Activated CD8-positive, alpha-beta T cell treated with anti-CD3 and anti-CD28 coated beads for 36 hours (primary cell): ENCODE data around the gene ZNF280D. TPM values are rescaled to one million over a fixed set of nuclear protein-coding genes. Genes with fewer than 3 reads are reported as not detected.
"Not testable (repeated sequence)": the region's sequence is repeated elsewhere in the genome, so short reads cannot be mapped to it uniquely, and the experiment has no call there.

ENCODE experiments used
- ATAC-seq: fragments of 200-7000 bp; cut with Tn5 transposase; one replicate; pipeline ENCODE4 v1.10.0; 2021; ENCODE audit warnings: mild to moderate bottlenecking, moderate library complexity
- CTCF ChIA-PET: fragments of 350-600 bp; sonication (Branson Sonifier 250); formaldehyde crosslinking; loops from one replicate; lab custom pipeline; 2021; ENCODE audit warnings: antibody characterized with exemption; lab: Charles Lee
- POLR2A ChIA-PET: fragments of 350-600 bp; sonication (Branson Sonifier 250); formaldehyde crosslinking; loops from one replicate; lab custom pipeline; 2021; ENCODE audit warnings: antibody characterized with exemption; lab: Charles Lee
- DNase-seq: peaks from one replicate; pipeline ENCODE4 v3.0.0-alpha.2; 2020
- H3K27ac Mint-ChIP-seq: one replicate; pipeline ENCODE4 v1.8.0; 2021; ENCODE audit warnings: mild to moderate bottlenecking, mixed read lengths
- H3K27me3 Mint-ChIP-seq: one replicate; pipeline ENCODE4 v1.8.0; 2021; ENCODE audit warnings: mixed read lengths
- H3K36me3 Mint-ChIP-seq: one replicate; pipeline ENCODE4 v1.8.0; 2021; ENCODE audit warnings: low read depth, mixed read lengths
- H3K4me1 Mint-ChIP-seq: one replicate; pipeline ENCODE4 v1.8.0; 2021; ENCODE audit warnings: low read depth, mixed read lengths
- H3K4me3 Mint-ChIP-seq: one replicate; pipeline ENCODE4 v1.8.0; 2021; ENCODE audit warnings: mild to moderate bottlenecking, moderate library complexity, mixed read lengths
- H3K9me3 Mint-ChIP-seq: one replicate; pipeline ENCODE4 v1.8.0; 2021; ENCODE audit warnings: mixed read lengths
- intact Hi-C: fragments of 100-400 bp; cut with micrococcal nuclease; formaldehyde crosslinking; loops from one replicate; pipeline ENCODE4 v1.10.0; 2022
- total RNA-seq, 2 experiments: library from RNA; stranded (reverse); gene quantifications; one replicate each; pipeline ENCODE4 v1.2.3, GENCODE V29; 2021
- TF ChIP-seq, protein P1 (sequence below): fragments of 200-600 bp; IDR thresholded peaks from one replicate; pipeline ENCODE4 v1.8.0; 2022; ENCODE audit warnings: antibody characterized with exemption, mild to moderate bottlenecking

ZNF280D gene, protein sequence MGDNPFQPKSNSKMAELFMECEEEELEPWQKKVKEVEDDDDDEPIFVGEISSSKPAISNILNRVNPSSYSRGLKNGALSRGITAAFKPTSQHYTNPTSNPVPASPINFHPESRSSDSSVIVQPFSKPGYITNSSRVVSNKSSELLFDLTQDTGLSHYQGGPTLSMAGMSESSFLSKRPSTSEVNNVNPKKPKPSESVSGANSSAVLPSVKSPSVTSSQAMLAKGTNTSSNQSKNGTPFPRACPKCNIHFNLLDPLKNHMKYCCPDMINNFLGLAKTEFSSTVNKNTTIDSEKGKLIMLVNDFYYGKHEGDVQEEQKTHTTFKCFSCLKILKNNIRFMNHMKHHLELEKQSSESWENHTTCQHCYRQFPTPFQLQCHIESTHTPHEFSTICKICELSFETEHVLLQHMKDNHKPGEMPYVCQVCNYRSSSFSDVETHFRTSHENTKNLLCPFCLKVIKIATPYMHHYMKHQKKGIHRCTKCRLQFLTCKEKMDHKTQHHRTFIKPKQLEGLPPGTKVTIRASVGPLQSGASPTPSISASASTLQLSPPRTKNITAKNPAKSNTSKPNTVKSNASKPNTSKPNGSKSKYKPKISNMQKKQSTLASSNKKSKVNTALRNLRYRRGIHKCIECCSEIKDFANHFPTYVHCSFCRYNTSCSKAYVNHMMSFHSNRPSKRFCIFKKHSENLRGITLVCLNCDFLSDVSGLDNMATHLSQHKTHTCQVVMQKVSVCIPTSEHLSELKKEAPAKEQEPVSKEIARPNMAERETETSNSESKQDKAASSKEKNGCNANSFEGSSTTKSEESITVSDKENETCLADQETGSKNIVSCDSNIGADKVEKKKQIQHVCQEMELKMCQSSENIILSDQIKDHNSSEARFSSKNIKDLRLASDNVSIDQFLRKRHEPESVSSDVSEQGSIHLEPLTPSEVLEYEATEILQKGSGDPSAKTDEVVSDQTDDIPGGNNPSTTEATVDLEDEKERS
- 10 to 100 TPM; 16.2 to 17.0 TPM for total RNA-seq

DNA sequence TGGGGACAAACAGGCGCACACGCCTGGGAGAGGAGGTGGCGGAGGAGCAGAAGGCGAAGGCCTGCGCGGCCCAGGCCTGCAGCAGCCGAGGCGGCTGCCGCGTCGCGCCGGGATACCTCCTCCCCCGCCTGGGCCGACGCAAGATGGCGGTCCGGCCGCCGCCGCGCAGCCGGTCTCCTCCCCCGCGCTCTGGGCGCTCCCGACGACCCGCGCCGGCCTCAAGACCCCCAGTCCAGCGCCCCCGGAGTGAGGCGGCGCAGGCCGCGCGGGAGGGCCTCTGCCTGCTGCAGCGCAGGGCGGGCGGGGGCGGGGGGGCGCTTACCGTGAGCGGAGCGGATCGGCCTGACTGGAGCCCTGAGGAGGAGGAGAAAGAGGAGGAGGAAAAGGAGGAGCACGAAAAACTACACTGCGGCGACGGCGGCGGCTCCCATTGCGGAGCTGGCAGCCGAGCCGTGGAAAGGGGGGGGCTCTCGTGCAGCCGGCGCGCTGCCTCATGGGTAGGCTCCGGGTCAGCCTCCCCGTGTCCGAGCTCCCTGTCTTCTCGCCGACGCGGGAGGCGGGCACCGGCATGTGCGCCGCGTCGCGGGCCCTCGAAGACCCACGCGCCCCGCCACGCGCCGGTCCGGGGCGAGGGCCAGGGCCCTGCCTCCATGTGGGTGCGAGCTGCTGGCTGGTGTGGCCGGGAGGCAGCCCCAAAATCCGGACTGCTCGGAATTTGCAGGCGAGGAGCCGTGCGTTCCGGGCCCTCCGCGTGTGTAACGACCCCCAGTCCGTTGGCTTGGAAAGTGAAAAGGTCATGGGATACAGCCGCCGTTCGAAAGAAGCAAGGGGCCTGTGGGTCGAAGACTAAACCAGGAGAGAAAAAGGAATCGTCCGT is at the start of gene ZNF280D:
Gene ZNF280D (minus strand): TSS at position 374 of the 877 bp plus-strand sequence. CDS start 26,400 bp downstream, outside the sequence.
- intact Hi-C loops, result loop anchor here (5.0 kb wide), 1 partner anchor 134 kb away; no protein-coding TSS in a partner anchor
- Mint-ChIP-seq H3K27me3 (no peaks in the 10 kb centered on the region), H3K36me3 (peaks cover 5% of the 10 kb centered on the region), H3K27ac (peak within 1 kb of the TSS; percentile 97), H3K4me3 (peak within 1 kb of the TSS; percentile 94), H3K4me1 (peaks cover 30% of the 10 kb centered on the region), H3K9me3 (peaks cover 4% of the 10 kb centered on the region)
- TF ChIP-seq, protein P1, sequence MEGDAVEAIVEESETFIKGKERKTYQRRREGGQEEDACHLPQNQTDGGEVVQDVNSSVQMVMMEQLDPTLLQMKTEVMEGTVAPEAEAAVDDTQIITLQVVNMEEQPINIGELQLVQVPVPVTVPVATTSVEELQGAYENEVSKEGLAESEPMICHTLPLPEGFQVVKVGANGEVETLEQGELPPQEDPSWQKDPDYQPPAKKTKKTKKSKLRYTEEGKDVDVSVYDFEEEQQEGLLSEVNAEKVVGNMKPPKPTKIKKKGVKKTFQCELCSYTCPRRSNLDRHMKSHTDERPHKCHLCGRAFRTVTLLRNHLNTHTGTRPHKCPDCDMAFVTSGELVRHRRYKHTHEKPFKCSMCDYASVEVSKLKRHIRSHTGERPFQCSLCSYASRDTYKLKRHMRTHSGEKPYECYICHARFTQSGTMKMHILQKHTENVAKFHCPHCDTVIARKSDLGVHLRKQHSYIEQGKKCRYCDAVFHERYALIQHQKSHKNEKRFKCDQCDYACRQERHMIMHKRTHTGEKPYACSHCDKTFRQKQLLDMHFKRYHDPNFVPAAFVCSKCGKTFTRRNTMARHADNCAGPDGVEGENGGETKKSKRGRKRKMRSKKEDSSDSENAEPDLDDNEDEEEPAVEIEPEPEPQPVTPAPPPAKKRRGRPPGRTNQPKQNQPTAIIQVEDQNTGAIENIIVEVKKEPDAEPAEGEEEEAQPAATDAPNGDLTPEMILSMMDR, result no peak
- CTCF ChIA-PET, result interaction anchor here (0.8 to 1.4 kb wide), 4 partner anchors 11 to 573 kb away, joined by 3 to 6 read pairs (median 3); no protein-coding TSS in a partner anchor
- POLR2A ChIA-PET, result interaction anchor here (0.9 to 1.5 kb wide), 5 partner anchors 13 to 90 kb away, joined by 3 to 7 read pairs (median 4); no protein-coding TSS in a partner anchor
- DNase-seq (peak; percentile 80), ATAC-seq (peak; percentile 86)

DNA sequence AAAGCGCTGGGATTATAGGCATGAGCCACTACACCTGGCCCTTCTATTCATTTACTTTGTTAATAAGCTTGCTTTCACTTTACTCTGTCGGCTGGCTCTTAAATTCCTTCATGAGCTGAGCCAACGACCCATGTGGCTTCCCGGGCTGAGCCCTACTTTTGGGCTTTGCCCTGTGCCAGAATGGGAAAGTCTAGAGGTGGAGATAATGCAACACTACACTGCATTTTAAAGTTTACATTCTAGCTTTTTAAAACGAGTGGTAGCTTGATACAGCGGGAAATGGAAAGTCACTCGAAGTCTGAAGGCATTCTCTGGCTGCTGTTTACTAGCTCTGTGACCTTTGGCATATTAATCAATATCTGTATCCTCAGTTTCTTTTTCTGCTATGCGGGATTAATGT is 49.0 kb upstream of the ZNF280D start:
- H3K4me3 Mint-ChIP-seq, result no peak overlapping the region
- ATAC-seq (no peak), DNase-seq (no peak)
- ChIA-PET CTCF (interaction anchor here (0.8 kb wide), 1 partner anchor 26 kb away, joined by 3 read pairs; no protein-coding TSS in a partner anchor), POLR2A (interaction anchor here (1.6 kb wide), 1 partner anchor 48 kb away, joined by 4 read pairs; the partner anchor contains the start of gene ZNF280D)
- TF ChIP-seq, protein P1, result no peak
- intact Hi-C loops, result no loop called here
- H3K4me1 Mint-ChIP-seq, result peaks cover 18% of the 10 kb centered on the region
- peaks cover 4% of the 10 kb centered on the region for H3K9me3 Mint-ChIP-seq
- H3K36me3 Mint-ChIP-seq, result peaks cover 4% of the 10 kb centered on the region
- peaks cover 2% of the 10 kb centered on the region for H3K27me3 Mint-ChIP-seq
- no peak overlapping the region for H3K27ac Mint-ChIP-seq

DNA sequence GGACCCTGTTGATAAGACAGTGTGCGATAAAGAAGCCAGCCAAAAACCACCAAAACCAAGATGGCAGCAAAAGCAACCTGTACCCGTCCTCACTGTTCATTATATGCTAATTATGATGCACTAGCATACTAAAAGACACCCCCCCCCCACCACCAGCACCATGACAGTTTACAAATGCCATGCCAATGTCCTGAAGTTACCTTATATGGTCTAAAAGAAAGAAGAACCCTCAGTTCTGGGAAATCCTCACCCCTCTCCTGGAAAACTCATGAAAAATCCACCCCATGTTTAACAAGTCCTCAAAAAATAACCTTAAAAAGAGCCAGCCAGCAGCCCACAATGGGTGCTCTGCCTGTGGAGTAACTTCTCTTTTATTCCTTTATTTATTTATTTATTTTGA is 48.4 kb upstream of the ZNF280D start:
- Mint-ChIP-seq H3K27ac (no peak overlapping the region), H3K4me1 (peaks cover 12% of the 10 kb centered on the region), H3K36me3 (peaks cover 4% of the 10 kb centered on the region), H3K27me3 (peaks cover 2% of the 10 kb centered on the region), H3K4me3 (no peak overlapping the region), H3K9me3 (peaks cover 4% of the 10 kb centered on the region)
- ChIA-PET POLR2A (no interaction called here), CTCF (no interaction called here)
- intact Hi-C loops, result no loop called here
- ATAC-seq (no peak), DNase-seq (no peak)
- TF ChIP-seq, protein P1, result no peak

DNA sequence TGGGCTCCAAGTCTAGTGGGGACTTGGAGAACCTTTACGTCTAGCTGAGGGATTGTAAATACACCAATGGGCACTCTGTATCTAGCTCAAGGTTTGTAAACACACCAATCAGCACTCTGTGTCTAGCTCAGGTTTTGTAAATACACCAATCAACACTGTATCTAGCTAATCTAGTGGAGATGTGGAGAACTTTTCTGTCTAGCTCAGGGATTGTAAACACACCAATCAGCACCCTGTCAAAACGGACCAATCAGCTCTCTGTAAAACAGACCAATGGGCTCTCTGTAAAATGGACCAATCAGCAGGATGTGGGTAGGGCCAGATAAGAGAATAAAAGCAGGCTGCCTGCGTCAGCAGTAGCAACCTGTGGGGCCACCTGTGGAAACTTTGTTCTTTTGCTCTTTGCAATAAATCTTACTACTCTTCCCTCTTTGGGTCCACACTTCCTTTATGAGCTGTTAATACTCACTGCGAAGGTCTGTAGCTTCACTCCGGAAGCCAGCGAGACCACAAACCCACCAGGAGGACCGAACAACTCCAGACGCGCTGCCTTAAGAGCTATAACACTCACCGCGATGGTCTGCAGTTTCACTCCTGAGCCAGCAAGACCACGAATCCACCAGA is 46.9 kb upstream of the ZNF280D start:
- H3K4me1 Mint-ChIP-seq, H3K27me3 Mint-ChIP-seq, POLR2A ChIA-PET, H3K4me3 Mint-ChIP-seq, intact Hi-C loops, H3K36me3 Mint-ChIP-seq, H3K9me3 Mint-ChIP-seq: not testable (repeated sequence)
- H3K27ac Mint-ChIP-seq, result peak overlapping the region; percentile 30
- peak; percentile 89 for ATAC-seq
- CTCF ChIA-PET, result interaction anchor here (0.9 kb wide), 1 partner anchor 64 kb away, joined by 3 read pairs; no protein-coding TSS in a partner anchor
- peak; percentile 75 for DNase-seq

DNA sequence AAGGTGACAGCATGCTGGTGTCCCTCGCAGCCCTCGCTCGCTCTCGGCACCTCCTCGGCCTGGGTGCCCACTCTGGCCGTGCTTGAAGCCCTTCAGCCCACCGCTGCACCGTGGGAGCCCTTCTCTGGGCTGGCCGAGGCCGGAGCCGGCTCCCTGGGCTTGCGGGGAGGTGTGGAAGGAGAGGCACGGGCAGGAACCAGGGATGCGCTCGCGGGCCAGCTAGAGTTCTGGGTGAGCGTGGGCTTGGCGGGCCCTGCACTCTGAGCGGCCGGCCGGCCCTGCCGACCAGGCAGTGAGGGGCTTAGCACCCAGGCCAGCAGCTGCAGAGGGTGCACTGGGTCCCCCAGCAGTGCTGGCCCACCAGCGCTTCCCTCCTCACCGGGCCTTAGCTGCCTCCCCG is 46.1 kb upstream of the ZNF280D start:
- CTCF ChIA-PET, DNase-seq, ATAC-seq, H3K27me3 Mint-ChIP-seq, H3K27ac Mint-ChIP-seq, H3K4me3 Mint-ChIP-seq, intact Hi-C loops, POLR2A ChIA-PET, H3K9me3 Mint-ChIP-seq, H3K36me3 Mint-ChIP-seq: not testable (repeated sequence)
- H3K4me1 Mint-ChIP-seq, result peaks cover 10% of the 10 kb centered on the region
